Left lung (tissue), 10 donors: ENCODE data around the gene SPHK1. TPM values are rescaled to one million over a fixed set of nuclear protein-coding genes. Genes with fewer than 3 reads are reported as not detected.
"Not testable (repeated sequence)": the region's sequence is repeated elsewhere in the genome, so short reads cannot be mapped to it uniquely, and the experiment has no call there.

Source experiments
- ATAC-seq: fragments of 200-7000 bp; cut with Tn5 transposase; one replicate; pipeline ENCODE4 v1.9.1; 2020; ENCODE audit warnings: moderate library complexity
- DNase-seq, 4 donors: peaks; one replicate each; pipeline ENCODE4 v3.0.0-alpha.2; 2013 to 2020
- H3K27ac ChIP-seq, 2 donors: fragments of 200-600 bp; sonication (generic) in 1 of 2; one replicate each; pipeline versions ENCODE4 v1.5.0 to v1.8.0; 2020 to 2021
- H3K27me3 ChIP-seq, 2 donors: fragments of 200-600 bp; sonication (generic) in 1 of 2; one replicate each; pipeline versions ENCODE4 v1.5.0 to v1.8.0; 2020 to 2021
- H3K36me3 ChIP-seq, 2 donors: fragments of 200-600 bp; sonication (generic) in 1 of 2; one replicate each; pipeline versions ENCODE4 v1.5.0 to v1.8.0; 2020 to 2021
- H3K4me1 ChIP-seq, 2 donors: fragments of 200-600 bp; one replicate each; pipeline ENCODE4 v1.8.0; 2021
- H3K4me3 ChIP-seq, 2 donors: fragments of 200-600 bp; sonication (generic) in 1 of 2; one replicate each; pipeline versions ENCODE4 v1.5.0 to v1.8.0; 2020 to 2021; ENCODE audit warnings: mild to moderate bottlenecking in 1 of 2
- H3K9me3 ChIP-seq, 2 donors: fragments of 200-600 bp; sonication (generic) in 1 of 2; one replicate each; pipeline versions ENCODE4 v1.5.0 to v1.8.0; 2020 to 2021
- intact Hi-C, 2 donors: fragments of 100-400 bp; cut with DNase I; formaldehyde crosslinking; loops; one replicate each; pipeline versions ENCODE4 v1.11.2 to v1.14.2; 2022
- polyA plus RNA-seq, 6 donors: library from polyadenylated mRNA; unstranded; fragments of 120-200 nt; gene quantifications; one replicate each; pipeline ENCODE4 v1.2.1, GENCODE V29; 2013; ENCODE audit not compliant: insufficient read length in 6 of 6
- total RNA-seq, 2 donors: library from RNA; stranded (reverse); fragmentation: NEBNext Ultra II Directional; extraction: Animal tissue kit (Norgen Biotek cat#: 25700); gene quantifications; one replicate each; pipeline ENCODE4 v1.2.1, GENCODE V29; 2021
- TF ChIP-seq, protein P1 (sequence below), 2 donors: fragments of 200-600 bp; sonication (generic) in 1 of 2; IDR thresholded peaks; one replicate each; pipeline versions ENCODE4 v1.5.0 to v1.8.0; 2021; ENCODE audit warnings: antibody characterized with exemption in 2 of 2
- donor health status: DM: no; HTN: yes; CAD: no.
- donor health status: DM: no; HTN: no; CAD: no.

Gene SPHK1
- total and polyA plus RNA-seq, 8 donors: 4.4 to 35.1 (median 5.7) TPM

GRCh38 chr17:76341301-76341700, 43.1 kb upstream of the SPHK1 start:
- intact Hi-C loops: no loop called here

GRCh38 chr17:76343106-76343505, 41.3 kb upstream of the SPHK1 start:
- DNase-seq (peak in 1 of 4 donors; percentile 3), ATAC-seq (no peak)
- H3K36me3 ChIP-seq: peaks cover 0 to 68% of the 10 kb centered on the region in 2 donors
- H3K4me1 ChIP-seq: no peaks in the 10 kb centered on the region
- H3K4me3 ChIP-seq: no peak overlapping the region
- no peaks in the 10 kb centered on the region for H3K9me3 ChIP-seq
- TF ChIP-seq, protein P1, sequence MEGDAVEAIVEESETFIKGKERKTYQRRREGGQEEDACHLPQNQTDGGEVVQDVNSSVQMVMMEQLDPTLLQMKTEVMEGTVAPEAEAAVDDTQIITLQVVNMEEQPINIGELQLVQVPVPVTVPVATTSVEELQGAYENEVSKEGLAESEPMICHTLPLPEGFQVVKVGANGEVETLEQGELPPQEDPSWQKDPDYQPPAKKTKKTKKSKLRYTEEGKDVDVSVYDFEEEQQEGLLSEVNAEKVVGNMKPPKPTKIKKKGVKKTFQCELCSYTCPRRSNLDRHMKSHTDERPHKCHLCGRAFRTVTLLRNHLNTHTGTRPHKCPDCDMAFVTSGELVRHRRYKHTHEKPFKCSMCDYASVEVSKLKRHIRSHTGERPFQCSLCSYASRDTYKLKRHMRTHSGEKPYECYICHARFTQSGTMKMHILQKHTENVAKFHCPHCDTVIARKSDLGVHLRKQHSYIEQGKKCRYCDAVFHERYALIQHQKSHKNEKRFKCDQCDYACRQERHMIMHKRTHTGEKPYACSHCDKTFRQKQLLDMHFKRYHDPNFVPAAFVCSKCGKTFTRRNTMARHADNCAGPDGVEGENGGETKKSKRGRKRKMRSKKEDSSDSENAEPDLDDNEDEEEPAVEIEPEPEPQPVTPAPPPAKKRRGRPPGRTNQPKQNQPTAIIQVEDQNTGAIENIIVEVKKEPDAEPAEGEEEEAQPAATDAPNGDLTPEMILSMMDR (IDR thresholded peaks at IDR 0.05): no peak
- no peaks in the 10 kb centered on the region for H3K27me3 ChIP-seq
- intact Hi-C loops: no loop called here
- H3K27ac ChIP-seq: no peak overlapping the region

More at GRCh38 chr17:76341301-76341700, 43.1 kb upstream of the SPHK1 start:
- H3K36me3 ChIP-seq: peaks cover 0 to 50% of the 10 kb centered on the region in 2 donors
- ATAC-seq (no peak), DNase-seq (no peak)
- no peaks in the 10 kb centered on the region for H3K9me3 ChIP-seq
- H3K27me3 ChIP-seq: no peaks in the 10 kb centered on the region
- no peak overlapping the region for H3K4me3 ChIP-seq
- no peak overlapping the region for H3K27ac ChIP-seq
- no peaks in the 10 kb centered on the region for H3K4me1 ChIP-seq
- TF ChIP-seq, protein P1 (IDR thresholded peaks at IDR 0.05): no peak

GRCh38 chr17:76345377-76345974, 38.9 kb upstream of the SPHK1 start:
- TF ChIP-seq, protein P1 (IDR thresholded peaks at IDR 0.05): no peak
- no peak for ATAC-seq
- Histone ChIP-seq H3K4me3 (no peak overlapping the region), H3K27me3 (no peaks in the 10 kb centered on the region), H3K4me1 (no peaks in the 10 kb centered on the region), H3K27ac (no peak overlapping the region), H3K9me3 (no peaks in the 10 kb centered on the region), H3K36me3 (peaks cover 0 to 70% of the 10 kb centered on the region in 2 donors)
- intact Hi-C loops: no loop called here
- DNase-seq: peak in 1 of 4 donors; percentile 32

GRCh38 chr17:76346936-76347335, 37.5 kb upstream of the SPHK1 start:
- DNase-seq: peak in 1 of 4 donors; percentile 37
- ATAC-seq, H3K27me3 ChIP-seq, H3K4me3 ChIP-seq, H3K4me1 ChIP-seq, H3K27ac ChIP-seq, H3K9me3 ChIP-seq, intact Hi-C loops: not testable (repeated sequence)
- peaks cover 0 to 59% of the 10 kb centered on the region in 2 donors for H3K36me3 ChIP-seq

DNA sequence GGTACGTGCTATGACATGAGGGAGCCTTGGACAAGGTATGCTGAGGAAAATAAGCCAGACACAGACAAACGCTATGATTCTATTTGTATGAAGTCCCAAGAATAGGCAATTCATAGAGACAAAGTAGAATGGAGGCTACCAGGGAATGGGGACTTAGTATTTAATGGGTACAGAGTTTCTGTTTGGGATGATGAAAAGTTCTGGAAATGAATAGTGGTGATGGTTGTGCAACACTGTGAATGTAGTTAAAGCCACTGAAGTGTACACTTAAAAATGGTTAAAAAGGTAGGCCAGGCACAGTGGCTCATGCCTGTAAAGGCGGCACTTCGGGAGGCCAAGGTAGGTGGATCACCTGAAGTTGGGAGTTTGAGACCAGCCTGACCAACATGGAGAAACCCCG, 33.9 kb upstream of the SPHK1 start:
- DNase-seq (no peak), ATAC-seq (no peak)
- Histone ChIP-seq H3K36me3 (peaks cover 0 to 28% of the 10 kb centered on the region in 2 donors), H3K4me3 (no peak overlapping the region), H3K9me3 (no peaks in the 10 kb centered on the region), H3K27me3 (no peaks in the 10 kb centered on the region), H3K4me1 (peaks cover 3 to 25% of the 10 kb centered on the region in 2 donors), H3K27ac (no peak overlapping the region)
- intact Hi-C loops: no loop called here
- TF ChIP-seq, protein P1 (IDR thresholded peaks at IDR 0.05): no peak
